OCI-LY7 (cell line): ENCODE data around the gene FUZ. TPM values are rescaled to one million over a fixed set of nuclear protein-coding genes. Genes with fewer than 3 reads are reported as not detected.

Source experiments
- BruUV-seq: library from RNA; stranded (reverse); fragments of 400-500 nt; replicated peaks from 2 replicates; lab custom pipeline; 2021; lab: Mats Ljungman, UMichigan
- CTCF ChIA-PET: fragments of 300-600 bp; sonication (Branson Sonifier 250); formaldehyde crosslinking; loops from one replicate; lab custom pipeline; 2022; ENCODE audit warnings: antibody characterized with exemption; ENCODE audit not compliant: unreplicated experiment; lab: Charles Lee
- POLR2A ChIA-PET: fragments of 300-600 bp; sonication (Branson Sonifier 250); formaldehyde crosslinking; loops from one replicate; lab custom pipeline; 2022; ENCODE audit warnings: antibody characterized with exemption; lab: Charles Lee
- DNase-seq: peaks from one replicate; pipeline ENCODE4 v3.0.0-alpha.2; 2015; ENCODE audit warnings: low spot score
- H2AFZ ChIP-seq: fragments of 200-600 bp; sonication (generic), shearing (Covaris generic); 2 replicates; pipeline ENCODE4 v1.6.1; 2014; ENCODE audit warnings: mild to moderate bottlenecking, antibody characterized with exemption, low read length, moderate library complexity
- H3K27ac ChIP-seq: fragments of 200-600 bp; sonication (generic); 2 replicates; pipeline ENCODE4 v1.5.1; 2014; ENCODE audit warnings: mixed run types, low read depth, mild to moderate bottlenecking, moderate library complexity, low read length, inconsistent platforms; ENCODE audit not compliant: poor library complexity, severe bottlenecking
- H3K36me3 ChIP-seq: fragments of 200-600 bp; sonication (generic); 2 replicates; pipeline ENCODE4 v1.6.1; 2014; ENCODE audit warnings: mild to moderate bottlenecking, antibody characterized with exemption, low read length, moderate library complexity, mixed read lengths; ENCODE audit not compliant: insufficient read depth
- H3K4me1 ChIP-seq: fragments of 200-600 bp; sonication (generic); 2 replicates; pipeline ENCODE4 v1.5.1; 2014; ENCODE audit warnings: mild to moderate bottlenecking, low read length; ENCODE audit not compliant: insufficient read depth, poor library complexity, severe bottlenecking
- H3K4me2 ChIP-seq: fragments of 200-600 bp; sonication (generic); 2 replicates; pipeline ENCODE4 v1.6.1; 2014; ENCODE audit warnings: mild to moderate bottlenecking, low read length
- H3K4me3 ChIP-seq: fragments of 200-600 bp; sonication (generic); 2 replicates; pipeline ENCODE4 v1.5.1; 2014; ENCODE audit warnings: mild to moderate bottlenecking, low read depth, low read length; ENCODE audit not compliant: poor library complexity, severe bottlenecking
- H3K79me2 ChIP-seq: fragments of 200-600 bp; sonication (generic); 2 replicates; pipeline ENCODE4 v1.6.1; 2016; ENCODE audit warnings: low read depth, mild to moderate bottlenecking, low read length, moderate library complexity, mixed read lengths; ENCODE audit not compliant: insufficient read depth
- H3K9me2 ChIP-seq: fragments of 200-600 bp; sonication (generic); 2 replicates; pipeline ENCODE4 v1.6.1; 2016; ENCODE audit warnings: mild to moderate bottlenecking, low read length, mixed read lengths; ENCODE audit not compliant: insufficient read depth
- H3K9me3 ChIP-seq: fragments of 200-600 bp; sonication (generic); 2 replicates; pipeline ENCODE4 v1.6.1; 2014; ENCODE audit warnings: mild to moderate bottlenecking, mixed run types, low read length, mixed read lengths
- H4K20me1 ChIP-seq: fragments of 200-600 bp; sonication (generic); 2 replicates; pipeline ENCODE4 v1.6.1; 2014; ENCODE audit warnings: mild to moderate bottlenecking, antibody characterized with exemption, low read length, moderate library complexity, mixed read lengths; ENCODE audit not compliant: insufficient read depth
- EZH2phosphoT487 ChIP-seq: fragments of 200-600 bp; sonication (generic); IDR thresholded peaks from 2 replicates; pipeline ENCODE4 v1.6.1; 2018; ENCODE audit warnings: low read depth, borderline replicate concordance, mild to moderate bottlenecking, mixed run types, antibody characterized with exemption, low read length, moderate library complexity, mixed read lengths
- intact Hi-C: fragments of 100-400 bp; cut with micrococcal nuclease; formaldehyde crosslinking; loops from one replicate; pipeline ENCODE4 v1.10.0; 2022; ENCODE audit not compliant: unreplicated experiment
- total RNA-seq, 2 experiments: library from RNA; depleted of rRNA in 1 of 2; stranded (reverse); fragments of >200 nt in 1 of 2; shearing (Covaris generic) in 1 of 2; gene quantifications; 2 replicates each; pipeline ENCODE4 v1.2.3, GENCODE V29; 2014 to 2022
- TF ChIP-seq, protein P1 (sequence below): fragments of 200-600 bp; sonication (generic); conservative IDR thresholded peaks from 2 replicates; pipeline ENCODE4 v1.5.1; 2014; ENCODE audit warnings: mild to moderate bottlenecking, antibody characterized with exemption, low read length, moderate library complexity, mixed read lengths

FUZ gene
- total RNA-seq, 2 experiments from 2014 or later = 28.1 to 33.6 TPM

- Histone ChIP-seq H3K4me3 (no peak overlapping the region), H3K9me3 (no peaks in the 10 kb centered on the region), H3K4me1 (peaks cover 15% of the 10 kb centered on the region), H3K79me2 (no peaks in the 10 kb centered on the region), H2AFZ (no peak overlapping the region), H3K27ac (peak overlapping the region; percentile 48), H4K20me1 (no peaks in the 10 kb centered on the region), H3K4me2 (peak overlapping the region; percentile 52), H3K36me3 (peaks cover 40% of the 10 kb centered on the region), H3K9me2 (no peaks in the 10 kb centered on the region)
- ChIA-PET CTCF (no interaction called here), POLR2A (no interaction called here)
- BruUV-seq = no TSS peak
- TF ChIP-seq, protein P1, sequence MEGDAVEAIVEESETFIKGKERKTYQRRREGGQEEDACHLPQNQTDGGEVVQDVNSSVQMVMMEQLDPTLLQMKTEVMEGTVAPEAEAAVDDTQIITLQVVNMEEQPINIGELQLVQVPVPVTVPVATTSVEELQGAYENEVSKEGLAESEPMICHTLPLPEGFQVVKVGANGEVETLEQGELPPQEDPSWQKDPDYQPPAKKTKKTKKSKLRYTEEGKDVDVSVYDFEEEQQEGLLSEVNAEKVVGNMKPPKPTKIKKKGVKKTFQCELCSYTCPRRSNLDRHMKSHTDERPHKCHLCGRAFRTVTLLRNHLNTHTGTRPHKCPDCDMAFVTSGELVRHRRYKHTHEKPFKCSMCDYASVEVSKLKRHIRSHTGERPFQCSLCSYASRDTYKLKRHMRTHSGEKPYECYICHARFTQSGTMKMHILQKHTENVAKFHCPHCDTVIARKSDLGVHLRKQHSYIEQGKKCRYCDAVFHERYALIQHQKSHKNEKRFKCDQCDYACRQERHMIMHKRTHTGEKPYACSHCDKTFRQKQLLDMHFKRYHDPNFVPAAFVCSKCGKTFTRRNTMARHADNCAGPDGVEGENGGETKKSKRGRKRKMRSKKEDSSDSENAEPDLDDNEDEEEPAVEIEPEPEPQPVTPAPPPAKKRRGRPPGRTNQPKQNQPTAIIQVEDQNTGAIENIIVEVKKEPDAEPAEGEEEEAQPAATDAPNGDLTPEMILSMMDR = no peak
- TF ChIP-seq EZH2phosphoT487 = no peak
- intact Hi-C loops = no loop called here
- DNase-seq = peak; percentile 48
Measured at GRCh38 chr19:49779731-49780555, 33.1 kb downstream of the FUZ start.

DNA sequence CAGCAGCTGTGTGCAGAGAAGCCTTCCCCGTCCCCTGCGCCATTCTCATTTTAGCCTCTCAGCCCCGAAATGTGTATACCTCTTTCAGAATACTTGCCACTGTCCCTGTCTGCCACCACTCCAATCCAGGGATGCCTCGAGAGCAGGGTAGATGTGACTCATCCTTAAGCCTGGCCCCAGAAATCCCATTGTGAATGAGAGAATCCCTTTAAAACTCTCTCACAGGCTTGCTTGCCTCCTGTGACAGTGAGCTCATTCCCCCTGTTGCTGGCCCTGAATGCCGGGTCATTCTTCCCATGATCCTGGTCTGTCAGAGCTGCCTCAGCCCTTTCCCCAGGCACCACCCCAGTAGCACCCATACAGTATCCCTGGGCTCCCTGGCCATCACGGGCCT, 36.7 kb downstream of the FUZ start:
- DNase-seq = no peak
- ChIA-PET CTCF (no interaction called here), POLR2A (no interaction called here)
- Histone ChIP-seq H3K4me3 (no peak overlapping the region), H3K27ac (no peak overlapping the region), H3K36me3 (peaks cover 12% of the 10 kb centered on the region; the same call in 1 of the 2 replicates), H2AFZ (no peak overlapping the region), H3K9me2 (no peaks in the 10 kb centered on the region), H4K20me1 (no peaks in the 10 kb centered on the region), H3K4me1 (peaks cover 19% of the 10 kb centered on the region), H3K9me3 (no peaks in the 10 kb centered on the region), H3K4me2 (no peak overlapping the region), H3K79me2 (no peaks in the 10 kb centered on the region)
- TF ChIP-seq EZH2phosphoT487 = no peak
- no TSS peak for BruUV-seq
- intact Hi-C loops = no loop called here

- H3K9me3 ChIP-seq = no peaks in the 10 kb centered on the region
- H4K20me1 ChIP-seq = no peaks in the 10 kb centered on the region
- H3K4me3 ChIP-seq = no peak overlapping the region
- DNase-seq = no peak
- no peaks in the 10 kb centered on the region for H3K9me2 ChIP-seq
- POLR2A ChIA-PET = no interaction called here
- H2AFZ ChIP-seq = no peak overlapping the region
- H3K36me3 ChIP-seq = peaks cover 12% of the 10 kb centered on the region; the same call in 1 of the 2 replicates
- BruUV-seq = no TSS peak
- H3K4me1 ChIP-seq = peaks cover 19% of the 10 kb centered on the region
- intact Hi-C loops = no loop called here
- H3K27ac ChIP-seq = no peak overlapping the region
- H3K79me2 ChIP-seq = no peaks in the 10 kb centered on the region
- CTCF ChIA-PET = no interaction called here
- no peak overlapping the region for H3K4me2 ChIP-seq
- no peak for TF ChIP-seq EZH2phosphoT487
- TF ChIP-seq, protein P1 = no peak
Measured at GRCh38 chr19:49775742-49776370, 37.2 kb downstream of the FUZ start.
